Large intestine (tissue), 3 donors: Measurements from ENCODE around the gene ZNF143. TPM values are rescaled to one million over a fixed set of nuclear protein-coding genes. Genes with fewer than 3 reads are reported as not detected.
A peak's percentile ranks its signal among the peaks of the same experiment; 100 is the strongest.
"Not testable (repeated sequence)": the region's sequence is repeated elsewhere in the genome, so short reads cannot be mapped to it uniquely, and the experiment has no call there.

Source experiments
- DNase-seq, 2 donors: peaks; one replicate each; pipeline versions ENCODE4 v3.0.0 to v3.0.0-alpha.2; 2013
- H3K27ac ChIP-seq: one replicate; pipeline ENCODE4 v1.5.1; 2013; ENCODE audit warnings: low read length
- H3K27me3 ChIP-seq: 2 replicates; pipeline ENCODE4 v1.6.1; 2013; ENCODE audit warnings: low read length; ENCODE audit not compliant: control insufficient read depth, insufficient read depth
- H3K36me3 ChIP-seq: 2 replicates; pipeline ENCODE4 v1.6.1; 2013; ENCODE audit warnings: low read length; ENCODE audit not compliant: control insufficient read depth, insufficient read depth
- H3K4me1 ChIP-seq: one replicate; pipeline ENCODE4 v1.6.1; 2013; ENCODE audit warnings: low read length; ENCODE audit not compliant: control insufficient read depth, insufficient read depth
- H3K4me3 ChIP-seq: one replicate; pipeline ENCODE4 v1.5.1; 2013; ENCODE audit warnings: low read length
- H3K9me3 ChIP-seq: one replicate; pipeline ENCODE4 v1.6.1; 2013; ENCODE audit warnings: mild to moderate bottlenecking, low read depth, low read length, moderate library complexity; ENCODE audit not compliant: control insufficient read depth
- WGBS: methylation state at CpG from one replicate; pipeline ENCODE4 v1.1.5; 2013; ENCODE audit warnings: low lambda C conversion rate; ENCODE audit not compliant: insufficient coverage; 5-methylcytosine and 5-hydroxymethylcytosine counted together
- polyA plus RNA-seq: library from polyadenylated mRNA; unstranded; fragments of 120-200 nt; gene quantifications from one replicate; pipeline ENCODE4 v1.2.1, GENCODE V29; 2013

The ZNF143 gene
- polyA plus RNA-seq, 1 donor: 21.2 TPM

GRCh38 chr11:9535189-9535781 lies 74.5 kb downstream of the ZNF143 start:
- peaks cover 25% of the 10 kb centered on the region for H3K4me1 ChIP-seq
- DNase-seq: peak in 1 of 2 donors; percentile 63
- H3K4me3 ChIP-seq: no peak overlapping the region
- no peaks in the 10 kb centered on the region for H3K9me3 ChIP-seq
- 67% methylated on average over 1 of the region's 6 CpGs for WGBS
- H3K27me3 ChIP-seq: no peaks in the 10 kb centered on the region
- no peaks in the 10 kb centered on the region for H3K36me3 ChIP-seq
- H3K27ac ChIP-seq: no peak overlapping the region

GRCh38 chr11:9538548-9538947 lies 77.7 kb downstream of the ZNF143 start:
- Histone ChIP-seq H3K27me3 (no peaks in the 10 kb centered on the region), H3K4me1 (peaks cover 8% of the 10 kb centered on the region), H3K9me3 (no peaks in the 10 kb centered on the region), H3K36me3 (no peaks in the 10 kb centered on the region), H3K4me3 (no peak overlapping the region), H3K27ac (no peak overlapping the region)
- DNase-seq: no peak
- WGBS: no CpG with 5 or more reads among the region's 2 CpGs

GRCh38 chr11:9549216-9549615 lies 88.4 kb downstream of the ZNF143 start:
- H3K27me3 ChIP-seq, H3K36me3 ChIP-seq, H3K9me3 ChIP-seq, H3K4me3 ChIP-seq: not testable (repeated sequence)
- WGBS: 28% methylated on average over 2 of the region's 5 CpGs
- peak overlapping the region; percentile 64 for H3K27ac ChIP-seq
- DNase-seq: peak in 1 of 2 donors; percentile 21
- peaks cover 17% of the 10 kb centered on the region for H3K4me1 ChIP-seq

- no peak overlapping the region for H3K4me3 ChIP-seq
- peaks cover 2% of the 10 kb centered on the region for H3K9me3 ChIP-seq
- peak in 1 of 2 donors; percentile 69 for DNase-seq
- H3K4me1 ChIP-seq: peaks cover 17% of the 10 kb centered on the region
- no peaks in the 10 kb centered on the region for H3K36me3 ChIP-seq
- H3K27ac ChIP-seq: peak overlapping the region; percentile 64
- no peaks in the 10 kb centered on the region for H3K27me3 ChIP-seq
- 14% methylated on average over 1 of the region's 8 CpGs for WGBS
Observed at GRCh38 chr11:9550191-9550628, 89.4 kb downstream of the ZNF143 start.

GRCh38 chr11:9561279-9561982 lies 100.6 kb downstream of the ZNF143 start:
- Histone ChIP-seq H3K27me3 (no peaks in the 10 kb centered on the region), H3K4me1 (peaks cover 15% of the 10 kb centered on the region), H3K9me3 (peaks cover 3% of the 10 kb centered on the region), H3K36me3 (no peaks in the 10 kb centered on the region), H3K27ac (no peak overlapping the region), H3K4me3 (no peak overlapping the region)
- DNase-seq: no peak
- WGBS: 100% methylated on average over 2 of the region's 2 CpGs

DNA sequence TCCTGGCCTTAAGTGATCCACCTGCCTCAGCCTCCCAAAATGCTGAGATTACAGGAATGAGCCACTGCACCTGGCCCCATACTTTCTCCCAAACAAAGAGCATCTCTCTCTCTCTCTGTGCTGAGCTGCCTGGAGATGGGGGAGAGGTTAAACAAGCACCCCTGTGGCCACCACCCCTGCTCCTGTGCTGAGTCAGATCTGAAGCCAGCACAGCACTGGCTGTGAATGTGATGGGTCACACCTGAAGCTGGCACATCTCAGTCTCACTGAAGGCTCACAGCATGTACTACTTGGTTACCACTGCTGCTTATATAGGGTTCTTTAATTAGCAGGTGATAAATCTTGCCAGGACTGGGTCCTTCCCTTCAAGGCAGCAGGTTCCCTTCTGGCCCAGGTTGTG lies 101.9 kb downstream of the ZNF143 start:
- Histone ChIP-seq H3K9me3 (peaks cover 3% of the 10 kb centered on the region), H3K4me3 (no peak overlapping the region), H3K27ac (no peak overlapping the region), H3K36me3 (no peaks in the 10 kb centered on the region), H3K27me3 (no peaks in the 10 kb centered on the region), H3K4me1 (peaks cover 27% of the 10 kb centered on the region)
- no peak for DNase-seq

DNA sequence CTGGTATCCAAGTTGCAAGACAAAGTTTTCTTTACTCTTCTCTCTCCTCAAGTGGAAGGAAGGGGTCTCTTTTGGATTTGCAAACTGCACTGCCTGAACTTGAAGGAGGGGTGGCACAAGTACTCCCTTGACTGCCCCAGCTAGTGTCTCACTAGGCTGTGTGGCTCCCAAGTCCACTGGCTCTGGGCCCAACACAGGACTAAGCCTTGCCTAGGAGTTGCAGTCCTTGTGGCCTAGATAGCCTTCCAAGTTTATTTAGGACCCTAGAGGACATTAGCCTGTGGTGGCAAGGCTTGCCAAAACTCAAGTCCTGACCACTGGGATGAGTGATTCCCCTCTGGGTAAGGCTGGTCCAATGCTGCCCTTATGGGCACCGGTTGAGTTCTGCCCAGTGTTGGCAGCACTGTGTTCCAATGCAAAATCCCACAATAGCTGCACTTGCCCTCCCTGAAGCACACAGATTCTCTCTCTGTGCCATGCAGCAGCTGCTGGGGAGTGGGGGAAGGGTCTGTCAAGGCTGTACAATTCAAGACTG lies 102.5 kb downstream of the ZNF143 start:
- peak in 1 of 2 donors; percentile 14 for DNase-seq
- H3K27ac ChIP-seq: no peak overlapping the region
- H3K27me3 ChIP-seq: no peaks in the 10 kb centered on the region
- H3K36me3 ChIP-seq: no peaks in the 10 kb centered on the region
- WGBS: no CpG with 5 or more reads among the region's 1 CpG
- H3K4me1 ChIP-seq: peaks cover 33% of the 10 kb centered on the region
- H3K4me3 ChIP-seq: no peak overlapping the region
- peaks cover 3% of the 10 kb centered on the region for H3K9me3 ChIP-seq

DNA sequence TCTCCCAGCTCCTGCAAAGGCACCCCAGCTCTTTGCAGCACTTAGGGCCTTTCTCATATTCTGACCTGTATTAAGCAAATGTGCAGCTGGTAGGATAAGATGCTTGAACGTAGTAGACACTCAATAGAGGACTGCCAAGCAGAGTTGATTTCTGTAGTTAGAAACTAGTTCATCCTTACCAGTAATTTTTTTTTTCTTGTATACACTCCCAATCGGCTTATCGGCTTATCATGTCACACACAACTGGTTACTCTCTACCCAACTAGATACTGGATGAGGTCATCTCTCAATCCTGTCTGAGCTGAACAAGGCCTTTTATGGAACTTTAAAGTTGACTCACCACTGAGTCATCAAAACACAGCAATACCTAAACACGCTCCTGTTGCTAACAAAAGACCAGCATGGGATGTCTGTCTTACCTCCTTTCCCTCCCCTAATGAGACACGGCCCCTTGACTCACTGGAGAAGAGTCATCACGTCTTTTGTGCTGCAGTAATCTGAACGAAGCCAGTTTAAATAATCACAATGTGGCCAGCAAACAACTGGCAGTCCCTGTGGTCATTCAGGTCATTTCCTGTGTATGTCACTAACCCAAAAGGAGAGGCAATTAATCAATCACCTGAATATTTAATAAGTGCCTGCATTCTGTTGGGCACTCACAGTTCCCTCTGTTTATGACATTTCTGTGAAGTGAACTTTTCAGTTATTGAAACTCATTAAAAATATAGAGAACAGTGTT lies 105.2 kb downstream of the ZNF143 start:
- peak; percentile 91 to 97 for DNase-seq
- peaks cover 57% of the 10 kb centered on the region for H3K4me1 ChIP-seq
- peak overlapping the region; percentile 93 for H3K27ac ChIP-seq
- no peak overlapping the region for H3K4me3 ChIP-seq
- H3K27me3 ChIP-seq: no peaks in the 10 kb centered on the region
- H3K9me3 ChIP-seq: no peaks in the 10 kb centered on the region
- H3K36me3 ChIP-seq: no peaks in the 10 kb centered on the region
- 0% methylated on average over 1 of the region's 7 CpGs for WGBS

GRCh38 chr11:9566561-9567063 lies 105.8 kb downstream of the ZNF143 start:
- Histone ChIP-seq H3K9me3 (no peaks in the 10 kb centered on the region), H3K27ac (peak overlapping the region; percentile 93), H3K36me3 (no peaks in the 10 kb centered on the region), H3K4me3 (no peak overlapping the region), H3K4me1 (peaks cover 61% of the 10 kb centered on the region), H3K27me3 (no peaks in the 10 kb centered on the region)
- DNase-seq: peak; percentile 73 to 80
- WGBS: 79% methylated on average over 2 of the region's 3 CpGs

GRCh38 chr11:9567401-9567800 lies 106.6 kb downstream of the ZNF143 start:
- H3K36me3 ChIP-seq: no peaks in the 10 kb centered on the region
- H3K27me3 ChIP-seq: no peaks in the 10 kb centered on the region
- H3K4me3 ChIP-seq: no peak overlapping the region
- DNase-seq: no peak
- WGBS: no CpG with 5 or more reads among the region's 5 CpGs
- H3K9me3 ChIP-seq: no peaks in the 10 kb centered on the region
- H3K4me1 ChIP-seq: peaks cover 68% of the 10 kb centered on the region
- peak overlapping the region; percentile 93 for H3K27ac ChIP-seq
